GM19099 (cell line): ENCODE data around the gene CCR6.

Source experiments
- POLR2A ChIP-seq: IDR thresholded peaks from 3 replicates; pipeline ENCODE4 v1.6.1; 2011; ENCODE audit warnings: low read depth; ENCODE audit not compliant: insufficient read length; ENCODE audit errors: extremely low read depth

Gene CCR6

DNA sequence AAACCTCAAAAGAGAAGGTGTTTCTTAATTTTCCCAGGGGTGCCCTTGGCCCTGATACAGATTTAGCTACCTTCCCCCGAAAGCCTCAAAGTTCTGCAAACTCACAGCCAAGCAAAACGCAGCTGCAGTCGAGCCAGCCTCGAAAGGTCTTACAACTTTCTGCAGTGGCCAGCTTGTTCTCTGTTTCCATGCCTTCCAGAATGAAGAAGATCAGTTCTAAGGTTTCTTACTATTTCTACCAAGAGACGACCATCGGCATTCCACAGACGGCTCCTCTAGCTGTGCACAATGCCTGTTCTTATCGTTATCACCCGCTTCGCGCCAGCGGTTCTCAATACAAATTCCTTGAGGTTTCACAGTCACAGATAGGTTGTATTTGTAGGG lies 28.5 kb upstream of the CCR6 start:
- TF ChIP-seq POLR2A: no peak

DNA sequence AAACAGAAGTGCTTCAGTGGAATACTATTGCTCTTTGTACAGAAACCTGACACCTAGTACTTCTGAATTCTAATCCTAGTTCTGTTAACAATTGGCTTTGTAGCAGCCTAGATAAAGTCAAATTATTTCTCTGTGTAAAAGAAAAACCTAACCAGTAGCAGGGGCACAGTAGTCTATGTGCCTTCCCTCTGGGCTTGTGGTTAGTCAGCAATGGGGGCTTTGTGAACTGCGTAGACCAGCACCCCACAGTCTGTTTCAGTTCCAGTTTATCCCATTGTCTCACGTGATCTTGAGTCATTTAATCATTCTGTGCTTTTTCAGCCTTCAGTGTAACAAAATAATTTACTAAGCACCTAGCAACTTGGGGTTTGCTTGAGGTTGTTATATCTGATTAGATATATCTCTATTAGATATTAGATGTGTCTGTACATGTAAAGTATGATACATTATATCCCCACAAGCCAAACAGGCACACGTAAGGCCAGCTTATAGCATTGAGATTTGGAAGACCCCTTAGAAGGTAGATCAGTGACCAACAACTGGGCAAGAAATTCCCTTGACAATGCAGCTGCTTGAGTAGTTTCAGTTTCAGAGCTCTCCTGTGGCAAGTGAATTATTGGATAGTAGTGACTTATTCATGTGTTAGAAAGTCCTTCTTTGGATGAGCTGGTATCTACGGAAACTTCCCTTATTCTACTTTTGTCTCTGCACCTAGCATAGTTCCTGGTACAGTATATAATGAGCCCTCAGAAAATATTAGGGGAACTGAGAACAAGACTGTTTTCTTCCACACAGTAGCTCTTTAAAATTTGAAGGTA lies 27.9 kb upstream of the CCR6 start:
- peak; percentile 47 for TF ChIP-seq POLR2A

DNA sequence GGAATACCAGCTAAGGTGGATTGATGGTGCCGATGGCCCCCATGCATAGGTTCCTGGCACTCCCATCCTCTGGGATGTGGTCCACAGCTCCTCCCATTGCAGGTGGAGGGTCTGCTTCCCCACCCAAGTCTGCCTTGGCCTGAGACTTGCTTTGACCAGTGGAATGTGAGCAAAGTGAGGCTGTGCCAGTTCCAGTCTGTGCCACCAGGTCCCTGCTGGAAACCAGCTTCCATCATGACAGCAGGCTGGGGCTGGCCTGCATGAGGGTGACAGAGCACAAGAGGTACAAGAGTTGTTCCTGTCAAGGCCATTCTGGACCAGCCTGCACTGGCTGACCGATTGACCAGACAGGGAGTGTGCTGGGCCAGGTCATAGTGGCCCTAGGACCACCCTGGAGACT lies 27.0 kb upstream of the CCR6 start:
- no peak for TF ChIP-seq POLR2A

DNA sequence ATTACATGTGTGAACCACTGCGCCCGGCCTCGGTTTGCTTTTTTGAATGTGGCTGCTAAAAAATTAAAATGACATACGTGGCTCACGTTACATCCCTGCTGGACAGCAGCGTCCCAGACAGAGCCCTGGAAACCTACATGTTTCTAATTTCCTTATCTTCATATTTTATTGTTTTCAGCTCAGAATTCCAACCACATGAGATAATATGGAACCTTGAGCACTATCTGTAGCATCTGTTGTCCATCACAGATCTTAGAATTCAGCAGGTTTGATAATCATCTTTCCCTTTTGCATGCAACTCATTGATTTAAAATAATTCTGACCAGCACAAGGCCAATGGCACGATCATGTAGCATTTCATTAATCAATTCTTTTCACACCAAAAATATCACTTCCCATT lies 25.9 kb upstream of the CCR6 start:
- no peak for TF ChIP-seq POLR2A

DNA sequence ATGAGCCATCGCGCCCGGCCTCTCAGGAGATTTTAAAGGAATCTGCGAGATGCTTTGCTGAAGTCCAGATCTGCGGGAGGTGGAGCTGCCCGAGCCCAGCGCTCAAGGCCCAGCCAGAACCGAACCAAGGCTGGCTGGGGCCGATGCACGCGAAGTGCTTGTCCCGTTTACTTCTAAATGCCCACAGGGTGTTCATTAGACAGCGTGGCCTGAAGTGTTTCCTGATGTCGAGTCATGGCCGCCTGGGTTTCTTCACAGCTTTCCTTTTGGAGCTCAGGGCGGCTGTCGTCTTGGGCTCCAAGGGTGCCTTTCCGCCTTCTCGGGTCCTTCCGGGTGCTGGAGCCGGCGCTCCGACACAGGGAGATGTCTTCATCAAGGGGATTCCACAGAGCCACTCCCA lies 25.1 kb upstream of the CCR6 start:
- no peak for TF ChIP-seq POLR2A

DNA sequence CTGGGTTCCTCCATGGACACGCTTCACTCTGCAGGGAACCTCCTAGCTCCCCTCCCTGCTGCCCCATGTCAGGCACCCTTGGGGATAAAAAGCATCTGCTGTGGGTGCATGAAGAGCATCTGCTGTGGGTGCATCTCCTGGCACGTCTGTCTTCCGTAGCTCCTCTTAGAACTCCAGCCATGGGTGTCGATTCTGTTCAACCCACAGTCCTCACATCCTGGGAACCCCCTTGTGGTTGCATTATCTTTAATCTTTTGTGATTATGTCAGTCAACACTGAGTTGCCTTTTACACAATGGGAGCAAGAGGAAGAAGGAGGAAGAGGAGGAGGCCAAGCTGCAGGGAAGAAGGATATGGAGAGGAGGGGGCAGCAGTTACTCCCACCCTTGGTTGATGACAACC lies 24.1 kb upstream of the CCR6 start:
- no peak for TF ChIP-seq POLR2A

DNA sequence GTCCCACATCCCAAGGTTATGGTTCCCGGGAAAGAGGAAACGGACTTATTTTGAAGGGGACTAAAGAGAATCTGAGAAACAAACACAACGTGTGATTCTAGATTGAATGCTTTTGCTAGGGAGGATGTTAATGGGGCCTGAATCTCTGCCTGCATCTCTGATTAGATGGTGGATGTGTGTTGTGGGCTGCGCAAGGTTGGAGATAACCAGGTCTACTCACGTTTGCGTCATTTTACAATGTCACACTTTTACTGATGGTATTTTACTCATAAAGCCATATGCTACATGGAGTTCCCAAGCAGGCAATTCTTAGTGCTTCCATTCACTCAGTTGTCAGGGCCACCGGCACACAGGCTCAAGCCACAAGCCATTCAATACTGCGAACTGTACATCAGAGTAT lies 23.2 kb upstream of the CCR6 start:
- TF ChIP-seq POLR2A: no peak

DNA sequence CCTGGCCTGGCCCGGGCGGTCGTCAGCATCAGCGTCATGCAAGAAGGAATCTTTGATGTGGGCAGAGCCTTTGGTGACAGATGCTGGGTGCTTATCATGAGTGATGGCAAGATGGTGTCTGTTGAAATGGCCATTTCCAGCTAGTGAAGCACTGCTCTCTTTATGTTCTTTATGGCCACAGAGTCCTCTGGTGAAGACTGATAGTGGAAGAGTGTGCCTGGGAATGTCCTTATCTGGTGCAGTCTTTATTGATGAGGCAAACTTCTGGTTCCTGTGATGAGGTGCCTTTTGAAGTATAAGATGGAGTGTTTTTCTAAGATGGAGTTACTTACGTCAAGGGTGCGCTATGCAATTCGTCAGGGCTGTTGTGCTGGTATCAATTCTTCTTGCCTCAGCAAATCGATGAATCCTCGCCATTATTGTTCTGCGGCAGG lies 22.6 kb upstream of the CCR6 start:
- TF ChIP-seq POLR2A: no peak

DNA sequence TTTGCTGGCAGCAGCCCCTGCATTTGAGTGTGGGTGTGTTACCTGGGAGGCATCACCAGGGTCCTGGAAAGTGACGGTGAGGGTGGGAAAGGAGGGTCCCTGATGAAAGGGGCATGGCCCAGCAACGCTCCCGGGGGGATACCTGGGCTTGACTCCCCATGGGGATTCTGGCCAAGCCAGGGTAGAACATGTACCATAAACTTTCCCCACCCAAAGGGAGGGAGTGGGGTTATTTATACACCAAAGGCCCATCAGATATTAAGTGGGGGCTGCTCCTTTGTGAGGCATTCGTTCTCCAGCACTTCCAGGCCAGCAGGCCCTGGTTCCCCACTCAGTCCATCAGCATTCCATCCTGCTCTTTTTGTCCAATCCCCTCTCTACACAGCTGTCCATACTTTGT lies 20.6 kb upstream of the CCR6 start:
- no peak for TF ChIP-seq POLR2A

DNA sequence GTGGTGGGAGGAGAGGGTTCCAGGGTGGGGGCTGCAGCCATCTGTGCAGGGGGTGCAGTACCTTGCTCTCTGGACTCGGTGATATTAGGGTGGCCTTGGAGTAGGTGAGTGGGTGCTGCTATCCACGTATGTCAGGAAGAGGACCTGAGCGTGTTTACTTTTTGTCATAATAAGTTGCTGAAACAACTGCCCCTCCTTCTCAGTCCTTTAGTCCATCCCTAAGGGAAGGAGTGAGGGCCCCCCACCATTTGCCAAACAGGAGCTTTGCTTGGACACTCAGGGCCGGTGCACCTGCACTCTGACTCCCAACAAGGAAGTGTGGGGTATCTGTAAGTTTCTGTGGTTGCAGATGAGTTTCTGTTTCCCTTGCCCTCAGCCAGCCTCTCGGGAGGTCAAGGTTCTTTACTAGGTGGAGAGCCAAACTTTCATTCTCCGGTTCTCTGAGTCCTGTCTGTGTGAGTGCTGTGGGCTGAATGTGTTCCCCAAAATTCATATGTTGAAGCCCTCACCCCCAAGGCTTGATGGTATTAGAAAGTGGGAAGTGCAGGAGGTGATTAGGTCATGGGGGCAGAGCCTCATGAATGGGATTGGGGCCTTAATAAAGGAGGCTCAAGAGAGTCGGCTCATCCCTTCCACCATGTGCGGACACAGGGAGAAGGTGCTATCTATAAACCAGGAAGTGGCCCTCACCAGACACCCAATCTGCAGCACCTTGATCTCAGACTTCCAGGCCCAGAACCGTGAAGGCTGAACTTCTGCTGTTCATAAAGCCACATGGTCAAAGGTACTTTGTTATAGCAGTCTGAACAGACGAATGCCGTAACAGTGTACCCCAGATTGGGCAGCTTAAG lies 19.6 kb upstream of the CCR6 start:
- no peak for TF ChIP-seq POLR2A

DNA sequence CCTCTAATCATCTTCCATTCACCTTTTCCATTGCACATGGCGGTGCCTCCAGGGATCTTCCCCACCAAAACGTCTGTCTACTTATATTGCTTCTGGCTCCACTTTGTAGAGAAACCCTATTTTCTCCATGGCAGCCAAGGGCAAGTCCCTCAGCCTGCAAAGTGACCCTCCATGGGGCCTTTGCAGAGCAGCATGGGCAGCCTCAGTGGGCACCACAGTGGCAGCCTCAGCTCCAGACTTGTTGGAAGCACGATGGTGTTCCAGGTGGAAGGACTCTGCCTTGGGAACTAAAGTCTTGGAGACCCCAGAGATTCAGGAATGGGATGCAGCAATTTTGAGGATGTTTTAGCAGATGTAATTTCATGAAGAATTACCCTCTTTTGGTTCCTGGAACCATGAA lies 18.5 kb upstream of the CCR6 start:
- TF ChIP-seq POLR2A: no peak

DNA sequence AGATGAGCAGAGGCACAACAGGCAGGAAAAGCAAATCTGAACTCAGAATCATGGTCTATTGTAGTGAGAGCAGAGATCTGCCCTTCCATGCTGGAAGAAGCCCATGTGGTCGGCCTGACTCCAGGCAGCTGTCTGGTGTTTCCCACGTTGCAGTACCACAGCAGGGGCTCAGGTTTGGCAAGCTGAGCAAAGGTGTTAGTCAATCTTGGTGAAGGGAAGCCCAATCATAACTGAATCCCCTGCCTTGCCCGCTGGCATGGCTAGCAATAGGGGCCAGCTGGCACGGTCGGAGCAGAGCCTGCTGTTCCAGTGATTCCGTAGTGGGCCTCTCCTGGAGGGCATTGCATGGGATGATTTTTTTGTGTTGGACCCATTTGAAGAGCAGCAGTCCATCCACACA lies 17.8 kb upstream of the CCR6 start:
- TF ChIP-seq POLR2A: no peak

DNA sequence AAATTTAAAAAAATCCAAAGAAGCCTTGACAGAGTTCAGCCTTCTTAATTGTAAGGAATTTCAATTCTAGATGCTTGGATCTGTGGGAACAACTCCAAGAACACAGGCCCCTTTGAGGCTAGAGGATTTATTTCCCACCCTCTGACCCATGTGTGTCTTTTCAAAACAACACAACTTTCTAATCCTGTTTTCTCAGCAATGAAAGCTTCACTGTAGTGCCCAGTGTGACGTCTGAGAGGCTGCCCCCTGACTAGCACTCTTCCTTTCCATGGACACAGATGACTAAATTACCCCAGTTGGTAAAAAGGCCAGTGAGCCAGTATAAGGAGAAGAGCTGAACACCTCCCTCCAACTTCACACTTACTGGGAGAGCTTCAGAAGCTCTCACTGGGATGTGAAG lies 16.5 kb upstream of the CCR6 start:
- TF ChIP-seq POLR2A: no peak

DNA sequence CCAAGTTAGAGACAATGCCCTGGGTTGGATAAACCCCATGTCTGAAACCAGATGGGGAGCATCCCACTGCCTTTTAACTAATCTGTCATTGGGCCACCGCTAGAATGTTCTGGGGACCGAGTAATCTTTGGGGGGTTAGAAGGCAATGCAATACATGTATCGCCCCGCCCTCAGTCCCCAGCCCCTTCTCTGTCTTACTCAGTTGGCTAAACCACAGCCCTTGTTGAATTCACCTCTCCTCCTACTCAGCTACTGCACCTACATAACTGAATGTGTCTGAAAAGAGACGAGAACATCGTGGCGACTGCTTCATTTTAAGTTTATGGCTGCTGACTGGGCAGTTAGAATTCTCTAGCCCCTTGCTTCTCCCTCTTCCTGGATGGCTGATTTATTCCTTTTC lies 15.1 kb upstream of the CCR6 start:
- TF ChIP-seq POLR2A: no peak

DNA sequence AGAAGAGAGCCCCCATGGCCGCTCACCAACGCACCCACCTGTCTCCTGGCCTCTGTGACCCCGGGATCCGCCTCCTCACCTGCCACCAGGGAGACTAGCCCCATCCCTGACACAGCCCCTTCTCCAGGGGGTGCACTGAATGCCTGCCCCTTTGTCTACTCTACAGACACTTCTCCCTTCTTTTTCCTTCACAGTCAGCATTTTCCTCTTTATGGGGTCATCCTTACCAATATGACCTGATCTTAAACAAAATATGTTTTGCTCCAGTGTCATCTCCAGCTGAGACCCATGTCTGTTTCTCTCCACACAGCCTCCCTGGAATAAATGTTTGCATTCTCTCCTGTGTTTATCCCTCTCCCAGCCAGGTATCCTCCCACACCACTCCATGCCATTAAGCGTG lies 14.6 kb upstream of the CCR6 start:
- no peak for TF ChIP-seq POLR2A

DNA sequence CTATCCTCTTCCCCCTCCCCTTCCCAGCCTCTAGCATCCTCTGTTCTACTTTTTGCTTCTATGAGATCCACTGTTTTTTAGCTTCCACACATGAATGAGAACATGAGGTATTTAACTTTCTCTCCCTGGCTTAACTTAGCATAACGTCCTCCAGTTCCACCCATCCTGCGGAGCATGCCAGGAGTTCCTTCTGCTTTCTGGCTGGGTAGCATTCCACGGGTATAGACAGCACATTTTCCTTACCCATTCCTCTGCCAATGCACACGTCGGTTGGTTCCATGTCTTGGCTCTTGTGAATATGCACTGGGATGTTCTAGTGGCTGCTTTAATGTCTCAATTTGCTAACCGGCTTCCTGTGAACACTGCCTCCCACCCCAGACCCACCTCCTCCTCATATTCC lies 13.2 kb upstream of the CCR6 start:
- no peak for TF ChIP-seq POLR2A
